Activated naive CD8-positive, alpha-beta T cell treated with anti-CD3 and anti-CD28 coated beads, Interleukin-2, amount 10 ng/mL, durations not matched to agents 7 days and 5 days (primary cell): ENCODE results near the gene CDKAL1. TPM values are rescaled to one million over a fixed set of nuclear protein-coding genes. Genes with fewer than 3 reads are reported as not detected.
"Not testable (repeated sequence)": the region's sequence is repeated elsewhere in the genome, so short reads cannot be mapped to it uniquely, and the experiment has no call there.

Source experiments
- ATAC-seq: fragments of 150-1000 bp; cut with Tn5 transposase; one replicate; pipeline ENCODE4 v1.10.0; 2021; ENCODE audit warnings: low read depth, moderate library complexity
- POLR2A ChIA-PET: fragments of 350-600 bp; sonication (Branson Sonifier 250); formaldehyde crosslinking; loops from one replicate; lab custom pipeline; 2021; ENCODE audit warnings: antibody characterized with exemption; lab: Charles Lee
- DNase-seq: peaks from one replicate; pipeline ENCODE4 v3.0.0; 2021
- H3K27ac Mint-ChIP-seq: one replicate; pipeline ENCODE4 v1.8.0; 2022; ENCODE audit warnings: mild to moderate bottlenecking, mixed read lengths
- H3K27me3 Mint-ChIP-seq: one replicate; pipeline ENCODE4 v1.8.0; 2022; ENCODE audit warnings: mild to moderate bottlenecking, moderate library complexity, mixed read lengths
- H3K36me3 Mint-ChIP-seq: one replicate; pipeline ENCODE4 v1.8.0; 2021; ENCODE audit warnings: mild to moderate bottlenecking, mixed read lengths
- H3K4me1 Mint-ChIP-seq: one replicate; pipeline ENCODE4 v1.8.0; 2021; ENCODE audit warnings: mixed read lengths
- H3K4me3 Mint-ChIP-seq: one replicate; pipeline ENCODE4 v1.8.0; 2022; ENCODE audit warnings: mild to moderate bottlenecking, moderate library complexity, mixed read lengths
- H3K9me3 Mint-ChIP-seq: one replicate; pipeline ENCODE4 v1.8.0; 2021; ENCODE audit warnings: mixed read lengths
- total RNA-seq, 2 experiments: library from RNA; stranded (reverse); gene quantifications; one replicate each; pipeline ENCODE4 v1.2.3, GENCODE V29; 2021

The CDKAL1 gene
- total RNA-seq, 2 experiments from 2014 or later, result 22.7 to 24.4 TPM

- peaks cover 2% of the 10 kb centered on the region for H3K9me3 Mint-ChIP-seq
- no peak overlapping the region for H3K4me3 Mint-ChIP-seq
- H3K36me3 Mint-ChIP-seq, result peaks cover 15% of the 10 kb centered on the region
- H3K27me3 Mint-ChIP-seq, result no peaks in the 10 kb centered on the region
- no peaks in the 10 kb centered on the region for H3K4me1 Mint-ChIP-seq
- H3K27ac Mint-ChIP-seq, result no peak overlapping the region
- ATAC-seq (no peak), DNase-seq (no peak)
- POLR2A ChIA-PET, result no interaction called here
These were observed 212.7 kb downstream of the CDKAL1 start for GRCh38 chr6:20746805-20747558.

- Mint-ChIP-seq H3K4me3 (no peak overlapping the region), H3K9me3 (peaks cover under 1% of the 10 kb centered on the region), H3K27ac (no peak overlapping the region), H3K4me1 (no peaks in the 10 kb centered on the region), H3K36me3 (peaks cover 17% of the 10 kb centered on the region), H3K27me3 (no peaks in the 10 kb centered on the region)
- POLR2A ChIA-PET, result no interaction called here
- ATAC-seq (no peak), DNase-seq (no peak)
These were observed 213.7 kb downstream of the CDKAL1 start for GRCh38 chr6:20747991-20748390.

GRCh38 chr6:20751293-20751935, 217.2 kb downstream of the CDKAL1 start:
- Mint-ChIP-seq H3K4me1 (no peaks in the 10 kb centered on the region), H3K27ac (no peak overlapping the region), H3K9me3 (peaks cover 10% of the 10 kb centered on the region), H3K27me3 (no peaks in the 10 kb centered on the region), H3K4me3 (no peak overlapping the region), H3K36me3 (peaks cover 30% of the 10 kb centered on the region)
- ATAC-seq (no peak), DNase-seq (no peak)
- POLR2A ChIA-PET, result no interaction called here

- Mint-ChIP-seq H3K9me3 (peaks cover 14% of the 10 kb centered on the region), H3K4me3 (no peak overlapping the region), H3K27me3 (no peaks in the 10 kb centered on the region), H3K27ac (no peak overlapping the region), H3K4me1 (no peaks in the 10 kb centered on the region), H3K36me3 (peaks cover 29% of the 10 kb centered on the region)
- POLR2A ChIA-PET, result no interaction called here
- DNase-seq (no peak), ATAC-seq (no peak)
These were observed 221.4 kb downstream of the CDKAL1 start for GRCh38 chr6:20755631-20756030.

GRCh38 chr6:20756584-20757147, 222.4 kb downstream of the CDKAL1 start:
- H3K4me1 Mint-ChIP-seq, DNase-seq, POLR2A ChIA-PET, H3K4me3 Mint-ChIP-seq, H3K27me3 Mint-ChIP-seq, ATAC-seq, H3K27ac Mint-ChIP-seq: not testable (repeated sequence)
- Mint-ChIP-seq H3K9me3 (peaks cover 14% of the 10 kb centered on the region), H3K36me3 (peaks cover 29% of the 10 kb centered on the region)

- Mint-ChIP-seq H3K9me3 (peaks cover 14% of the 10 kb centered on the region), H3K4me1 (no peaks in the 10 kb centered on the region), H3K36me3 (peaks cover 23% of the 10 kb centered on the region), H3K27ac (no peak overlapping the region), H3K27me3 (no peaks in the 10 kb centered on the region), H3K4me3 (no peak overlapping the region)
- POLR2A ChIA-PET, result no interaction called here
- ATAC-seq, result no peak
- no peak for DNase-seq
These were observed 223.5 kb downstream of the CDKAL1 start for GRCh38 chr6:20757761-20758160.

- Mint-ChIP-seq H3K27ac (no peak overlapping the region), H3K27me3 (no peaks in the 10 kb centered on the region), H3K4me1 (no peaks in the 10 kb centered on the region), H3K9me3 (peaks cover 1% of the 10 kb centered on the region), H3K4me3 (no peak overlapping the region), H3K36me3 (peaks cover 3% of the 10 kb centered on the region)
- DNase-seq (no peak), ATAC-seq (no peak)
- POLR2A ChIA-PET, result no interaction called here
These were observed 229.0 kb downstream of the CDKAL1 start for GRCh38 chr6:20763296-20763695.

- no peak for DNase-seq
- no peaks in the 10 kb centered on the region for H3K27me3 Mint-ChIP-seq
- no peaks in the 10 kb centered on the region for H3K4me1 Mint-ChIP-seq
- POLR2A ChIA-PET, result no interaction called here
- no peak for ATAC-seq
- H3K27ac Mint-ChIP-seq, result no peak overlapping the region
- peaks cover 12% of the 10 kb centered on the region for H3K36me3 Mint-ChIP-seq
- no peaks in the 10 kb centered on the region for H3K9me3 Mint-ChIP-seq
- H3K4me3 Mint-ChIP-seq, result no peak overlapping the region
These were observed 235.4 kb downstream of the CDKAL1 start for GRCh38 chr6:20769631-20770030.

- no peaks in the 10 kb centered on the region for H3K4me1 Mint-ChIP-seq
- no peaks in the 10 kb centered on the region for H3K9me3 Mint-ChIP-seq
- no peak overlapping the region for H3K27ac Mint-ChIP-seq
- DNase-seq, result no peak
- POLR2A ChIA-PET, result no interaction called here
- H3K36me3 Mint-ChIP-seq, result peaks cover 12% of the 10 kb centered on the region
- H3K4me3 Mint-ChIP-seq, result no peak overlapping the region
- no peaks in the 10 kb centered on the region for H3K27me3 Mint-ChIP-seq
- no peak for ATAC-seq
These were observed 236.5 kb downstream of the CDKAL1 start for GRCh38 chr6:20770773-20771172.

- Mint-ChIP-seq H3K4me3 (no peak overlapping the region), H3K27ac (no peak overlapping the region), H3K27me3 (no peaks in the 10 kb centered on the region), H3K36me3 (peaks cover 12% of the 10 kb centered on the region), H3K4me1 (no peaks in the 10 kb centered on the region), H3K9me3 (no peaks in the 10 kb centered on the region)
- no peak for ATAC-seq
- POLR2A ChIA-PET, result no interaction called here
- no peak for DNase-seq
These were observed 237.2 kb downstream of the CDKAL1 start for GRCh38 chr6:20771409-20771808.

- ATAC-seq, result no peak
- H3K4me1 Mint-ChIP-seq, result no peaks in the 10 kb centered on the region
- no peaks in the 10 kb centered on the region for H3K27me3 Mint-ChIP-seq
- no peak for DNase-seq
- peaks cover 8% of the 10 kb centered on the region for H3K36me3 Mint-ChIP-seq
- H3K9me3 Mint-ChIP-seq, result no peaks in the 10 kb centered on the region
- POLR2A ChIA-PET, result no interaction called here
- H3K4me3 Mint-ChIP-seq, result no peak overlapping the region
- no peak overlapping the region for H3K27ac Mint-ChIP-seq
These were observed 239.6 kb downstream of the CDKAL1 start for GRCh38 chr6:20773822-20774221.

GRCh38 chr6:20775981-20776380, 241.7 kb downstream of the CDKAL1 start:
- DNase-seq, result no peak
- H3K4me3 Mint-ChIP-seq, result no peak overlapping the region
- H3K27me3 Mint-ChIP-seq, result no peaks in the 10 kb centered on the region
- H3K36me3 Mint-ChIP-seq, result peaks cover 9% of the 10 kb centered on the region
- no peak for ATAC-seq
- no peaks in the 10 kb centered on the region for H3K4me1 Mint-ChIP-seq
- no peak overlapping the region for H3K27ac Mint-ChIP-seq
- no peaks in the 10 kb centered on the region for H3K9me3 Mint-ChIP-seq
- POLR2A ChIA-PET, result no interaction called here

GRCh38 chr6:20777801-20778200, 243.5 kb downstream of the CDKAL1 start:
- POLR2A ChIA-PET, result no interaction called here
- Mint-ChIP-seq H3K27ac (no peak overlapping the region), H3K4me1 (no peaks in the 10 kb centered on the region), H3K36me3 (peaks cover 10% of the 10 kb centered on the region), H3K4me3 (no peak overlapping the region), H3K27me3 (no peaks in the 10 kb centered on the region), H3K9me3 (no peaks in the 10 kb centered on the region)
- ATAC-seq, result no peak
- DNase-seq, result no peak

- POLR2A ChIA-PET, result no interaction called here
- H3K9me3 Mint-ChIP-seq, result no peaks in the 10 kb centered on the region
- H3K36me3 Mint-ChIP-seq, result peaks cover 14% of the 10 kb centered on the region
- ATAC-seq (no peak), DNase-seq (no peak)
- no peak overlapping the region for H3K4me3 Mint-ChIP-seq
- H3K27ac Mint-ChIP-seq, result no peak overlapping the region
- no peaks in the 10 kb centered on the region for H3K27me3 Mint-ChIP-seq
- H3K4me1 Mint-ChIP-seq, result no peaks in the 10 kb centered on the region
These were observed 244.2 kb downstream of the CDKAL1 start for GRCh38 chr6:20778459-20778858.
